GM10266 (cell line): ENCODE measurements around the gene SERPINB1.
"Not testable (repeated sequence)": the region's sequence is repeated elsewhere in the genome, so short reads cannot be mapped to it uniquely, and the experiment has no call there.

Experiments
- DNase-seq: peaks from one replicate; pipeline ENCODE4 v3.0.0; 2012; ENCODE audit errors: extremely low spot score
- TF ChIP-seq, protein P1 (sequence below): IDR thresholded peaks from 2 replicates; pipeline ENCODE4 v1.5.1; 2012; ENCODE audit warnings: mild to moderate bottlenecking, low read depth; ENCODE audit not compliant: control insufficient read depth, insufficient read depth; ENCODE audit errors: missing control alignments

SERPINB1 gene

DNA sequence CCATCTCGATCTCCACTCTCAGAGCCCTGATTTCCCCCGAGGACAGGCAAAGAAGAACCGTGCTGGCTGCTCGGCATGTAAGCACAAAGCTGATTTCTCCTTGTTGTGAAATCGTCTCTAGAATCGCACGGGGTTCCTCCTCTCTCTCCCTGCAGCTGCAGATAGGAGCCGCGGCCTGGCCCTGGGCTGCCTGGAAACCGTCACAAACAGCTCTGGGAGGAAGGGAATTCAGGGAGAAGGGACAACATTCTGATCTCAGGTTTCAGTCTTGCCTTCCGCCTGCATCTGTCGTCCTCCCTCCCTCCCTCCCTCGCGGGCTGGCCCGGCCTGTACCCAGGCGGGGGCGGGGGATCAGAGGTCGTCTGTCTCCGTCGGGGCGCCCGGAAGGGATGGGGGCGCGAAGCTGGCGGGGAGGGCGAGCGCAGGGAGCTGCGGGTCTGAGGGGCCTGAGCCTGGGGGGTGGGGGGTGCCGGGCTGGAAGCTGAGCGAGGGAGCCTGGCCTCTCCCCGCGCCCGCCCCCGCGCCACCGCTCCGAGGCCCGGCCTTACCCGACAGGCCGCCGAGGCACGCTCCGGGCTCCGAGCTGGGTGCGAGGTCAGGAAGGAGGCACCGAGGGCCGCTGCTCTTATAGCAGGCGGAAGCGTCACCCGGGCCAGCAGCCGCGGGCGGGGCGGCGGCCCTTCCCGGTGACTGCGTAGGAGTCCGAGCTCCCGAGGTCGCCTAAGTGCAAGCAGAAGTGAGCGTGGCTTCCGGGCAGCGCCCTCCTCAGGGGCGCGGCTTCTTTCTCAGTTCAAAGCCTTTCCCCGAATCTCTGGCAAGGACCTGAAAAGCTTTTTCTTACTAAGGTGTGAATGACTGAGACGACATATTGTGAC lies at the start of gene SERPINB1:
SERPINB1 (minus strand) TSS at position 600 of the 875 bp plus-strand sequence. CDS start 1,277 bp downstream, outside the sequence.
- TF ChIP-seq, protein P1, sequence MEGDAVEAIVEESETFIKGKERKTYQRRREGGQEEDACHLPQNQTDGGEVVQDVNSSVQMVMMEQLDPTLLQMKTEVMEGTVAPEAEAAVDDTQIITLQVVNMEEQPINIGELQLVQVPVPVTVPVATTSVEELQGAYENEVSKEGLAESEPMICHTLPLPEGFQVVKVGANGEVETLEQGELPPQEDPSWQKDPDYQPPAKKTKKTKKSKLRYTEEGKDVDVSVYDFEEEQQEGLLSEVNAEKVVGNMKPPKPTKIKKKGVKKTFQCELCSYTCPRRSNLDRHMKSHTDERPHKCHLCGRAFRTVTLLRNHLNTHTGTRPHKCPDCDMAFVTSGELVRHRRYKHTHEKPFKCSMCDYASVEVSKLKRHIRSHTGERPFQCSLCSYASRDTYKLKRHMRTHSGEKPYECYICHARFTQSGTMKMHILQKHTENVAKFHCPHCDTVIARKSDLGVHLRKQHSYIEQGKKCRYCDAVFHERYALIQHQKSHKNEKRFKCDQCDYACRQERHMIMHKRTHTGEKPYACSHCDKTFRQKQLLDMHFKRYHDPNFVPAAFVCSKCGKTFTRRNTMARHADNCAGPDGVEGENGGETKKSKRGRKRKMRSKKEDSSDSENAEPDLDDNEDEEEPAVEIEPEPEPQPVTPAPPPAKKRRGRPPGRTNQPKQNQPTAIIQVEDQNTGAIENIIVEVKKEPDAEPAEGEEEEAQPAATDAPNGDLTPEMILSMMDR = no peak
- DNase-seq = peak; percentile 71

DNA sequence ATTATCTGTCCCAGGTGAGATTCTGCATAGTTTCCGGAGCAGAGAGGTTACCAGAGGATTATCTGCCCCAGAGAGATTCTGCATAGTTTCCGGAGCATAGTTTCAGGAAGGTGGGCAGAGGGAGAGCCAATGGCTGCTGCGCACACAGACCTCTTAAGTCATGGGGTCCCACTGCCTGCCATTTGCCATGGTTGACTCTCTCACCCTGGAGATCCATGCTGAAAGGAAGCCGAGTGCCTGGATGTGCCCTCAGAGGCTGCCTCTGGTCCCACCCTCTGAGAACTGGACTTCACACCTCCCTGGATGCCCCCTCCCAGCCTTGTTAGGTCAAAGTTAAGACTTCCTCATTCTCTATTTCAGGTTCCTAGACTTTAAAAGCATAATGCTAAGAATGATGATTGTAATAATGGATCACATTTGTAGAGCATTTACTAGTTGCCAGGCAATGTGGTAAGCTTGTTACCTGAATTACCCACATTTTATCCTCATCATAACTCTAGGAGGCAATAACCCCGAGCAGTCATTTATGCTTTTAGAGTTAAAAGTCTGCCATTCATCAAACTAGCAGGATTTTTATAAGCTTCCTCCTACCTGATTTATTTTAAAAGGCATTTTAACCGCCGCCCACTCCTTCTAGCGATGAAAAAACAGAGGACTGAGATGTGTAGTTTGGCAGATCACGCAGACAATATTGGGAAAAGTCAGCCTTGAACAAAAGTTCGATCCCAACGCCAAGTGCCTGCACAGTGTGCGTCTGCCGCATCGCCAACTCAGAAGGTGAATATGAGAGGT lies 49.5 kb upstream of the SERPINB1 start:
- TF ChIP-seq, protein P1 = no peak
- DNase-seq = no peak

GRCh38 chr6:2885967-2886735 lies 44.5 kb upstream of the SERPINB1 start:
- TF ChIP-seq, protein P1 = no peak
- DNase-seq = no peak

DNA sequence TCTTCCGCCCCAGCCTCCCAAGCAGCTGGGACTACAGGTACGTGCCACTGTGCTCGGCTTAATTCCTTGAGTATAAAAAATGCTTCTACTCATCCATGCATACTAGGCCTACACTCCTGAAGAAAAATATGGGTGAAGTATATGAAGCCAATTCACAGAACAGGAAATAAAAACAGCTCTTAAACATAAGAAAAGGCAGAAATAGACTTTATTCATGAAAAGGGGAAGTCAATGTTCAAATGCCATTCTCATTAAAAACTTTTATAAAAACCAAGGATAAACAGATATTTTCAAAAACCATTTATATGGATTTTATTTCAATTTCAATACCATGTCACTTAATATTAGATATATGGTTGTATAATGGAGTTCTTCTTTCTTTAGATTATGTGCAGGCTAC lies 43.1 kb upstream of the SERPINB1 start:
- no peak for DNase-seq
- TF ChIP-seq, protein P1 = no peak

DNA sequence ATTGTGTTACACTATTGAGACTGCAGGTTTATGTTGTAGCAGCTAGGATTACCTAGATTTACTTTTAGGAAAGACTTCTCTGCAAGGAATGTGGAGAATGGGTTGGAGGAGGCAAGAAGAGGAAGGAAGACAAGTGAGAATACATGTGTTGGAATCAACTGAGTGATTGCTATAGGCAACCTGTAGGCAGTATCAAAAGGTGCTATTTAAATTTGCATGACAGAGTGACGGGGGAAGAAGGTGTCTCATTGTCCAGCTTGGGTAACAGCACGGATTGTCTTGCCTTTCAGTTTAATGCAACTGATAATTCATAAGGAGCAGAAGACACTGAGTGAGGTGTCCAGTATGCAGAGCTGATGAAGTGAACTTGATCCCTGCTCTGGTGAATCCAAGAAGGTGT lies 42.0 kb upstream of the SERPINB1 start:
- TF ChIP-seq, protein P1 = no peak
- no peak for DNase-seq

GRCh38 chr6:2881423-2881822 lies 39.8 kb upstream of the SERPINB1 start:
- TF ChIP-seq, protein P1 = no peak
- no peak for DNase-seq

DNA sequence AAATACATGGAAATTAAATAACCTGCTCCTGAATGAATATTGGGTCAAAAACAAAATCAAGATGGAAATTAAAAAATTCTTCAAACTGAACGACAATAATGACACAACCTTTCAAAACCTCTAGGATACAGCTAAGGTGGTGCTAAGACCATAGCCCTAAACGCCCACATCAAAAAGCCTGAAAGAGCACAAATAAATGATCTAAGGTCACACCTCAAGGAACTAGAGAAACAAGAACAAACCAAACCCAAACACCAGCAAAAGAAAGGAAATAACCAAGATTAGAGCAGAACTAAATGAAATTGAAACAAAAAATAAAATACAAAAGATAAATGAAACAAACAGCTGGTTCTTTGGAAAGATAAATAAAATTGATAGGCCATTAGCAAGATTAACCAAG lies 38.5 kb upstream of the SERPINB1 start:
- not testable (repeated sequence) for DNase-seq
